H1 (cell line): ENCODE measurements around the gene SRMS. TPM values are rescaled to one million over a fixed set of nuclear protein-coding genes. Genes with fewer than 3 reads are reported as not detected.

ENCODE experiments used
- CTCF ChIP-seq, 3 experiments: IDR thresholded peaks; 1 replicate in 2 of 3; 2 replicates in 1 of 3; pipeline versions ENCODE4 v1.5.1 to v1.6.1; 2011; ENCODE audit warnings: low read length in 3 of 3, mild to moderate bottlenecking in 3 of 3, inconsistent platforms in 2 of 3, low read depth in 1 of 3, moderate library complexity in 1 of 3; ENCODE audit not compliant: insufficient read depth in 1 of 3; ENCODE audit errors: control extremely low read depth in 1 of 3
- NRF1 ChIP-seq: IDR thresholded peaks from 2 replicates; pipeline ENCODE4 v1.6.1; 2011; ENCODE audit warnings: mild to moderate bottlenecking, low read depth, low read length, improper control_type of control experiment
- SUZ12 ChIP-seq: fragments of 200-600 bp; sonication (generic); IDR thresholded peaks from 2 replicates; pipeline ENCODE4 v1.6.1; 2012; ENCODE audit warnings: mild to moderate bottlenecking, inconsistent platforms, low read length, moderate library complexity, mixed read lengths
- polyA plus RNA-seq, 7 experiments: library from polyadenylated mRNA; depleted of rRNA in 3 of 7; stranded (reverse) in 5 of 7; unstranded in 2 of 7; fragments of >200 nt in 5 of 7; fragments of 200-250 nt in 2 of 7; gene quantifications; 1 replicate in 5 of 7; 2 replicates in 1 of 7; 4 replicates in 1 of 7; pipeline versions ENCODE4 v1.2.1 to v1.2.3, GENCODE V29; 2011 to 2013; ENCODE audit warnings: missing spikeins in 2 of 7, mixed read lengths in 2 of 7
- total RNA-seq: library from RNA; stranded (reverse); fragmentation: NEBNext Ultra II Directional; extraction: Animal tissue kit (Norgen Biotek cat#: 25700); gene quantifications from 2 replicates; pipeline ENCODE4 v1.2.1, GENCODE V29; 2021

Gene SRMS
- total and polyA plus RNA-seq, 2 of the 8 experiments (the other 6 are each of a cell fraction or from before 2014, with no cell fraction given): 0.39 to 0.76 TPM

GRCh38 chr20:63505723-63506122 lies 41.8 kb downstream of the SRMS start (continued):
- TF ChIP-seq CTCF (IDR thresholded peaks at IDR 0.05; ENCODE audit: control extremely low read depth in 1 of 3, insufficient read depth in 1 of 3, low read depth in 1 of 3, low read length in 3 of 3) (no peak), NRF1 (no peak), SUZ12 (no peak)
